ENCODE measurements around the gene CACNB1. TPM values are rescaled to one million over a fixed set of nuclear protein-coding genes. Genes with fewer than 3 reads are reported as not detected.

The CACNB1 gene
- polyA plus RNA-seq, 1 experiment = 3.2 TPM

DNA sequence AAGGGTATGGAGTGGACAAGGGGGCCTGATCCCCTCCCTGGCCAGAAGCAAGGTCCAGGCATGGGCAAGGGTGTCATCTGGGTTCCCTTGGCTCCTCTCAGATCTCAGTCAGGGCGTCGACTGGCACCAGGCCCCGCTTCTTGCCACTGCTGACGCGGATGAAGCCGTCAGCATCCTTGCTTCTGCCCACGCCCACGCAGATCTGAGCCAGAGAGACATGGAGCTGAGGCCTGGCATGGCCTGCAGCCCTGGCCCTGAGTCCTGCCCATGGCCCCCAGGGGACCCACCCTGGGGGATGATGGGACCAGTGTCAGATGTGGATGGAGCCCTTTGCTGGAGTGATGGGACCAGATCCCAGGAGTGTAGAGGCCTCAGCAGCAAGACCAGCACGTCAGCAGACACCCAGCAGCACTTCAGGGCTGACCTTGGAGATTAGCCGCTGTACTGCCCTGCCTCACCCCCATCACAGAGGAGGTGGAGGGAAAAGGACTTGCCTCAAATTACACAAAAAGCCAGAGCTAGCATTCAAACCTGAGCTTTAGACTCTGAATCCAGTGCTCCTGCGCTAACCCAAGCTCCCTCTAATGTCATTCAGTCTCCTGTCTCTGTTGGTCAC is 14.8 kb upstream of the CACNB1 start:
- ChIA-PET CTCF (no interaction called here), POLR2A (interaction anchor here (0.6 kb wide), 1 partner anchor 12 kb away, joined by 7 read pairs; the partner anchor contains the start of gene RPL19)
- Histone ChIP-seq H3K27ac (ENCODE audit: low read depth, low read length) (no peak overlapping the region), H3K4me3 (ENCODE audit: low read depth, low read length) (no peak overlapping the region), H3K9me3 (ENCODE audit: control insufficient read depth, insufficient read depth, low read length) (no peaks in the 10 kb centered on the region), H3K27me3 (ENCODE audit: control insufficient read depth, insufficient read depth, low read length) (peaks cover 16% of the 10 kb centered on the region)
- TF ChIP-seq, protein P1, sequence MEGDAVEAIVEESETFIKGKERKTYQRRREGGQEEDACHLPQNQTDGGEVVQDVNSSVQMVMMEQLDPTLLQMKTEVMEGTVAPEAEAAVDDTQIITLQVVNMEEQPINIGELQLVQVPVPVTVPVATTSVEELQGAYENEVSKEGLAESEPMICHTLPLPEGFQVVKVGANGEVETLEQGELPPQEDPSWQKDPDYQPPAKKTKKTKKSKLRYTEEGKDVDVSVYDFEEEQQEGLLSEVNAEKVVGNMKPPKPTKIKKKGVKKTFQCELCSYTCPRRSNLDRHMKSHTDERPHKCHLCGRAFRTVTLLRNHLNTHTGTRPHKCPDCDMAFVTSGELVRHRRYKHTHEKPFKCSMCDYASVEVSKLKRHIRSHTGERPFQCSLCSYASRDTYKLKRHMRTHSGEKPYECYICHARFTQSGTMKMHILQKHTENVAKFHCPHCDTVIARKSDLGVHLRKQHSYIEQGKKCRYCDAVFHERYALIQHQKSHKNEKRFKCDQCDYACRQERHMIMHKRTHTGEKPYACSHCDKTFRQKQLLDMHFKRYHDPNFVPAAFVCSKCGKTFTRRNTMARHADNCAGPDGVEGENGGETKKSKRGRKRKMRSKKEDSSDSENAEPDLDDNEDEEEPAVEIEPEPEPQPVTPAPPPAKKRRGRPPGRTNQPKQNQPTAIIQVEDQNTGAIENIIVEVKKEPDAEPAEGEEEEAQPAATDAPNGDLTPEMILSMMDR (IDR thresholded peaks at IDR 0.05; ENCODE audit: low read depth, low read length) = no peak
- no peak for DNase-seq (ENCODE audit: low read depth, low spot score)

DNA sequence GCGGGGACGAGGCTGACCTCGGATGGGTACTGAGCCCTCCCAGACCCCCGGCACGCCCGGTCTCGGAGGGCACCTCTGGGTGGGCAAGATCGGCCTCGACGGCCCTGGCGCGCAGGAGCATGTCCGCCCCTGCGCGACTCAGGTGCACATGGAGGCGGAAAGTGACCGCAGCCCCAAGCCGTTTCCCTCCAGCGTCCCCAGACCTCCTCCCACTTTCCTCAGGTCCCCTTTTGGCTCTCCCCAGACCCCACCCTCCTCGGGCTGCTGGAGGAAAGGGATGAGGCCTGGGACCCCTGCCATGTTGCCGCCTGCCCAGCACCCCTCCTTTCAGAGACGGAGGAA is 12.6 kb upstream of the CACNB1 start:
- POLR2A ChIA-PET = interaction anchor here (1.4 kb wide), 1 partner anchor 10 kb away, joined by 17 read pairs; the partner anchor contains the start of gene RPL19
- DNase-seq (ENCODE audit: low read depth, low spot score) = no peak
- TF ChIP-seq, protein P1 (IDR thresholded peaks at IDR 0.05; ENCODE audit: low read depth, low read length) = no peak
- no peaks in the 10 kb centered on the region for H3K9me3 ChIP-seq (ENCODE audit: control insufficient read depth, insufficient read depth, low read length)
- H3K27ac ChIP-seq (ENCODE audit: low read depth, low read length) = no peak overlapping the region
- CTCF ChIA-PET = interaction anchor here (1.0 to 2.5 kb wide), 3 partner anchors 25 to 46 kb away, joined by 3 to 23 read pairs (median 4); no protein-coding TSS in a partner anchor
- peak overlapping the region; percentile 56 for H3K4me3 ChIP-seq (ENCODE audit: low read depth, low read length)
- H3K27me3 ChIP-seq (ENCODE audit: control insufficient read depth, insufficient read depth, low read length) = peaks cover 2% of the 10 kb centered on the region

DNA sequence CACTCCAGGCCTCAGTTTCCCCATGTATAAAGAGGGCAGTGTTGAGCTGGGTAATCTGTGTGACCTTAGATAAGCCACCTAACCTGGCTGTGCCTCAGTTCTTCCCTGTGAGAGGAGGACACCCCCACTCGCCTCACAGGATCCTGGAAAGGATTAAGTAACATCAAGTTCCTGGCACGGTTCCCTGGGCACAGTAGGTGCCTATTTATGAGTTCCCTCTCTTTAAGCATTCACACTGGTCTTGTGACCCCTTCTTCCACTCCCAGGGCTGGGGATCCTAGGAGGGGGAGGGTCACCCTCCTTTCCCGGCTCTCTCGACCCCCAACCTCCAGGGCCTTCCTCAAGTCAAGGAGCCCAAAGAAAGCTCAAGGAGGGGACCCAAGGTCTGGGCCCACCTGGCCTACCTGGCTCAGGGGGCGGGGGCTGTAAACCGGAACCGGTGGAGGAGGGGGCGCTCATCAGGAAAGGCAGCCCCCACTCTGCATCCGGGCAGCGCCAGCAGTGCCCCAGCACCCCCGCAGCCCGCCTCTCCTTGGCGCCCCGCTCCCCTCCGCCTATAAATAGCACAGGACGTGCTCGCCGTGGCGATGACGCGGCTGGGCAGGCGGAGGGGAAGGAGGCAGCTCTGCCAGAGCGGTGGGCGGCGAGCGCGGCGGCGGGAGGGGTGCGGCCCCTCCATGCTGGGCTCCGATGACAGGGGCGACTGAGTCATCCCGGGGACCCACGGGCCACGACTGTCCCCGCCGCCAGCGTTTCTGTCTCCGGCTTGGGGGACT is 12.0 kb upstream of the CACNB1 start:
- ChIA-PET CTCF (interaction anchor here (1.0 to 2.5 kb wide), 5 partner anchors 22 to 56 kb away, joined by 3 to 23 read pairs (median 4); no protein-coding TSS in a partner anchor), POLR2A (interaction anchor here (1.4 kb wide), 2 partner anchors 10 to 35 kb away, joined by 5 to 17 read pairs; partner anchors contain the start of gene RPL19)
- Histone ChIP-seq H3K27ac (ENCODE audit: low read depth, low read length) (peak overlapping the region; percentile 11), H3K4me3 (ENCODE audit: low read depth, low read length) (peak overlapping the region; percentile 56), H3K9me3 (ENCODE audit: control insufficient read depth, insufficient read depth, low read length) (no peaks in the 10 kb centered on the region), H3K27me3 (ENCODE audit: control insufficient read depth, insufficient read depth, low read length) (peaks cover under 1% of the 10 kb centered on the region)
- TF ChIP-seq, protein P1 (IDR thresholded peaks at IDR 0.05; ENCODE audit: low read depth, low read length) = no peak
- DNase-seq (ENCODE audit: low read depth, low spot score) = no peak

DNA sequence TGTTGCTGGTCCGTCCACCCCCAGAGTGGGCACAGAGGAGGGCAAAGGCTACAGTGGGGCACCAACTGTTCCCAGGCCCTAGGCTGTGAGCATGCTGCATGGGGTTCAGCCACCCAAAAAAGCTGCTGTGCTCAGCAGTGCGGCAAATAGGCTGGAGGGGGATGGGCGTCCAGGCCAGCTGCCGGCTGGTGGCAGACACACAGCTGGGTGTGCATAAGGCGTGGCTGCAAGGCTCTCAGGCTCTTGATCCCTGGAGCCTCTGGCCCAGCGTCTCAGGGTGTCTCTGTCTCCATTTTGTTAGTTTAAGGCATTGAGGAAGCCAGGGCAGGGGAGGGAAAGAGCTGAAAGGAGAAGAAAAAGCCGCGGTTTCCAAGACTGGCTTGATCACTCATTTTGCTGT is 11.4 kb upstream of the CACNB1 start:
- Histone ChIP-seq H3K4me3 (ENCODE audit: low read depth, low read length) (no peak overlapping the region), H3K9me3 (ENCODE audit: control insufficient read depth, insufficient read depth, low read length) (no peaks in the 10 kb centered on the region), H3K27ac (ENCODE audit: low read depth, low read length) (peak overlapping the region; percentile 11), H3K27me3 (ENCODE audit: control insufficient read depth, insufficient read depth, low read length) (no peaks in the 10 kb centered on the region)
- no peak for DNase-seq (ENCODE audit: low read depth, low spot score)
- TF ChIP-seq, protein P1 (IDR thresholded peaks at IDR 0.05; ENCODE audit: low read depth, low read length) = no peak
- ChIA-PET CTCF (interaction anchor here (1.0 to 2.5 kb wide), 5 partner anchors 23 to 55 kb away, joined by 3 to 23 read pairs (median 4); no protein-coding TSS in a partner anchor), POLR2A (interaction anchor here (1.4 kb wide), 2 partner anchors 9 to 36 kb away, joined by 5 to 17 read pairs; partner anchors contain the start of gene RPL19)
